Measurements from ENCODE around the gene NRG3. TPM values are rescaled to one million over a fixed set of nuclear protein-coding genes. Genes with fewer than 3 reads are reported as not detected.

Gene NRG3
- total RNA-seq, 2 experiments from 2014 or later, result not detected

DNA sequence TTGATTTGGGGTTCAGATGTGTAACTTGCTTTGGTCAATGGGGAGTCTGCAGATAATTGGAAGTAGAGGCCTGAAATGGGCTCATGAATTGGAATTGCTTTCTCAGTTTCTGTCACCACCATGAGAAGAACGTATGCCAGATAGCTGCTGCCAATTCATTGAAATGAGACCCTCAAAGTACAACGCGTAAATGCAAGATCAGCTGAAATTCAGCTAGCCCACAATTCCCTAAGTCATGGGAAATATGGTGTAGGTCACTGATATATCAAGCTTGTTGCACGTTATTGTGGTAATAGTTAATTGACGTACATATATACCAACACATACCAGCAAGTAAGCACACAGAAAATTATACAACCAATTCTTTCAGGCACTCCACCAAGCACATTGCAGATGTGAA, 520.0 kb downstream of the NRG3 start:
- POLR2A ChIA-PET, result no interaction called here
- Mint-ChIP-seq H3K27ac (no peak overlapping the region), H3K4me3 (no peak overlapping the region), H3K4me1 (no peaks in the 10 kb centered on the region), H3K9me3 (no peaks in the 10 kb centered on the region), H3K36me3 (no peaks in the 10 kb centered on the region), H3K27me3 (no peaks in the 10 kb centered on the region)
- no peak for ATAC-seq (ENCODE audit: low read depth)
- no peak for DNase-seq

DNA sequence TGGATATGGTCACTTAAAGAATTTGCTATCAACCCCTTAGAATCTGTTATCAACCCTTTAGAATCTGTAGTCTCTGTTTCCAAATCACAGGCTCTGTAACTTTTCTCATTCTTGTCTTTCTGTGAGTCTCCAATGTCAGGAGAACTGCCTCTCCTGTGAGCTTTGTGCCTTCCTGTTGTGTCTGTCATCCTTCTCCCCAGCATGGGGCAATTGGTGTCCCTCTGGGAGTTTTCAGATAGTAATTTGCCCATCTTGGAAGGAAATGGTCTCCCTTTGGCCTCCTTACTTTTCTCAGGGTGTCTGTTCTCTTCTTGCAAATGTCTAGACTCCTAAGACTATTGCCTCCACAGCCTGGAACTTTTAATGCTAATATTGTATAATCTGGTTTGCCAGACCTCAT, 521.9 kb downstream of the NRG3 start:
- no peaks in the 10 kb centered on the region for H3K27me3 Mint-ChIP-seq
- POLR2A ChIA-PET, result no interaction called here

DNA sequence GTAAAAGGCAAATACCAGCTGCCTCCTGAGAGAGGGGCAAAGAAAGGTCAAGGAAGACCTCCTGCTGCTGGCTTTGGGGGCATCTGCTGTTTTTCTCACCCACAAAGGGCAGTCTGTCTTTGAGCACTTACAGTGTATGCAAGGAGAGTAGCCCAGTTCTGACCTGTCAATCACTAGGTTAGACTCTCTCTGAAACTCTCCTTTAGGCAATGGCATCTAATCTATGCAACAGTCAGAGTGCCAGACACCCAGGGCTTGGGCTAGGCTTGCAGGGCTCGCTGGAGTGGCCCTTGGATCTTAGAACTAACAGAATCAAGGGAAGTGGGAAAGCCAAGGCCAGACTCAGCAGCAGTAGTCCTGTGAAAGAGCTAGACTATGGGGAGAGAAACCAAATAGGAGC, 522.9 kb downstream of the NRG3 start:
- Mint-ChIP-seq H3K4me3 (no peak overlapping the region), H3K27ac (no peak overlapping the region), H3K9me3 (no peaks in the 10 kb centered on the region), H3K36me3 (no peaks in the 10 kb centered on the region), H3K27me3 (no peaks in the 10 kb centered on the region), H3K4me1 (no peaks in the 10 kb centered on the region)
- DNase-seq, result no peak
- ATAC-seq (ENCODE audit: low read depth), result no peak
- POLR2A ChIA-PET, result no interaction called here

More for the DNA sequence above, 521.9 kb downstream of the NRG3 start:
- Mint-ChIP-seq H3K4me1 (no peaks in the 10 kb centered on the region), H3K27ac (no peak overlapping the region), H3K9me3 (no peaks in the 10 kb centered on the region), H3K4me3 (no peak overlapping the region), H3K36me3 (no peaks in the 10 kb centered on the region)
- ATAC-seq (ENCODE audit: low read depth) (no peak), DNase-seq (no peak)

DNA sequence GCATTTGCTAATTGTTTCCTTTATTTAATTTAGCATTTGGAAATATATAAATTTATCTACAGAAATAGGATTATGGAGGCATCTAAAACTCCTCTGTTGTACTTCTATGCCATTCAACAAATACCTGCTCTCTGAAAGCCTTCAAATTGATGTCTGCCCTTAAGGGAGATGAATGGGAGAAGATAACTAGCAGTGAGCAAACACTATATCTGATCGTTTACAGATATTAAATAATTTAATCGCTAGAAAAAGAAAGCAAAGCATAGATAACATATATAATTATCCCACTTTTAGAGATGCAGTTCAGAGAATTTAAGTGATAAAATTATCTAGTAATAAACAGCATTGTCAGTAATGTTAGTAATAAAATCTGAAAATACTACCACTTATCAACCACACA, 524.9 kb downstream of the NRG3 start:
- POLR2A ChIA-PET, result no interaction called here
- no peak overlapping the region for H3K27ac Mint-ChIP-seq
- no peaks in the 10 kb centered on the region for H3K36me3 Mint-ChIP-seq
- no peaks in the 10 kb centered on the region for H3K4me1 Mint-ChIP-seq
- ATAC-seq (ENCODE audit: low read depth) (no peak), DNase-seq (no peak)
- H3K27me3 Mint-ChIP-seq, result no peaks in the 10 kb centered on the region
- H3K4me3 Mint-ChIP-seq, result no peak overlapping the region
- H3K9me3 Mint-ChIP-seq, result peaks cover under 1% of the 10 kb centered on the region

DNA sequence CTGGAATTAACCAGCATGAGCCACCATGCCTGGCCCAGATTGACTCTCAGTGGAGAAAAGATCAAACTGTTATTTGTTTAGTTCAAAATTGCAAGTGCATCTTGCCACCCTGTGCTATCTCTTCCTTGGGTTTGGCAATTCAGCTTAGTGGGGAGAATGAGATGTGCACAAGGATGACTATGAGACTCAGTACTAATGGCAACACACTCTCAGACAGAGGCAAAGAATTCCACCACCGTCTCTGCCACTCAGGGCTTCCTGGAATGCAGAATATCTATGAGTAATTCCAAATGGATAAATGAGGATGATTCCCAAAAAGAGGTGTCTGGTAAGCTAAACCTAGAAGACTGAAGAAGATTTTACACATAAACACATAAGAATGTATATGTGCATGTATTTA, 525.8 kb downstream of the NRG3 start:
- Mint-ChIP-seq H3K4me1 (no peaks in the 10 kb centered on the region), H3K4me3 (no peak overlapping the region), H3K36me3 (no peaks in the 10 kb centered on the region), H3K27ac (no peak overlapping the region), H3K27me3 (no peaks in the 10 kb centered on the region), H3K9me3 (peaks cover 4% of the 10 kb centered on the region)
- DNase-seq (no peak), ATAC-seq (ENCODE audit: low read depth) (no peak)
- POLR2A ChIA-PET, result no interaction called here

DNA sequence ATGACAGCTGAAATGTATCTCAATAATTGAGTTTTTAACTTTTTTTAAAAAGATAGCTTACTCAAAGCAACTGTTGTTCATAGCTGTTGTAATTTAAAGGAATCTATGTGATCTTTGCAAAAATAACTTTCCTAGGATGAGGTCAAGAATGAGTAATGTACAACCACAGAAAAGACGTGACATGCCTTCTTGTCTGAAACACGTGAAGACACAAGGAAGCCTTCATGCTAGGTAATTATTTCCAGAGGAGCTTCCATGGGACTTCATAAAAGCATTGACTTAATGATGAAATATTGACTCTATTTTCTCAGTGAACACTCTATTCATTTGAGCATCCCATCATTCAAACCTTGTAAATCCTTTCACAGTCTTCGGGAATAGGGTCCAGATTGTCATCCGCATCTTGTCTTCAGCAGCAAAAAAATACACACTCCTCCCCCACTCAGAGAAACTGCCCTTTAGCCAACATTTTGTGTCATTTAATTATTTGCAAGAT, 528.0 kb downstream of the NRG3 start:
- H3K4me1 Mint-ChIP-seq, result no peaks in the 10 kb centered on the region
- POLR2A ChIA-PET, result no interaction called here
- ATAC-seq (ENCODE audit: low read depth), result no peak

DNA sequence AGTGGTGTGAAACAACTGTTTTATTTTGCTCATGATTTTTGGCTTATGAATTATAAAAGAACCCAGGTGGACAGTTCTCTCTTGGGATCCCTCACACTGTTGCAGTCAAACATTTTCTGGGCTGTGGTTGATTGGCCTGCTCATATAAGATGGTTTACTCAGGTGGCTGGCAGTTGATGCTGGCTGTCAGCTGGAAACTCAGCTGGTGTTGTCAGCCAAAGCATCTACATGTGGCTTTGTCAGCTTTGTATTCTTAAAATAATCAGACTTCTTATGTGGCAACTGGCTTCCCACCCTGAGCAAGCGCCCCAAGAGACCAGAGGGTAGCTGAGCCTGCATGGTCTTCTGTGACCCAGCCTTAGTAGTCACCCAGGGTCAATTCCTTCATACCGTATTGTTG, 534.7 kb downstream of the NRG3 start:
- no peak for ATAC-seq (ENCODE audit: low read depth)
- H3K36me3 Mint-ChIP-seq, result no peaks in the 10 kb centered on the region
- H3K9me3 Mint-ChIP-seq, result peaks cover 4% of the 10 kb centered on the region
- H3K4me1 Mint-ChIP-seq, result no peaks in the 10 kb centered on the region
- DNase-seq, result no peak
- H3K27ac Mint-ChIP-seq, result no peak overlapping the region
- POLR2A ChIA-PET, result no interaction called here
- no peak overlapping the region for H3K4me3 Mint-ChIP-seq
- H3K27me3 Mint-ChIP-seq, result no peaks in the 10 kb centered on the region

More for the DNA sequence above, 528.0 kb downstream of the NRG3 start:
- Mint-ChIP-seq H3K27me3 (no peaks in the 10 kb centered on the region), H3K27ac (no peak overlapping the region), H3K36me3 (no peaks in the 10 kb centered on the region), H3K9me3 (peaks cover 4% of the 10 kb centered on the region), H3K4me3 (no peak overlapping the region)
- DNase-seq, result no peak

DNA sequence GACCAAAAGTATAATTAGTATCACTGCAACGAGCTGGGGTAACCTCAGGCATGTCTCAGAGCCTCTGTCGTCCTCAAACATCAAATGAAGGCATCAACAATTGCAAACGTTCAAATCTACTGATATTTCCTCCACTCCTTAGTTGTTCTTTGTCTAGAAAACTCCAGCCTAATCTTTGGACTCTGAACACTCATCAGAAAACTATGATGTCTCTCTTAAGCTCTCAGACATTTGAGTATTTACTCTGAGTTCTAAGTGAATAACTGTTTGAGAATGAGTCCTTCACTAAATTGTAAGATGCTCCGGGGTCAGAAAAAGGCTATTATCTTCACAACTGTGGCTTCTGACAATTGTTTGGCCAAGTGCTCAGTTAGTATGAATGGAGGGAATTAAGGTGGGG, 536.4 kb downstream of the NRG3 start:
- Mint-ChIP-seq H3K9me3 (no peaks in the 10 kb centered on the region), H3K27ac (no peak overlapping the region), H3K36me3 (no peaks in the 10 kb centered on the region), H3K27me3 (no peaks in the 10 kb centered on the region), H3K4me1 (no peaks in the 10 kb centered on the region), H3K4me3 (no peak overlapping the region)
- no peak for ATAC-seq (ENCODE audit: low read depth)
- DNase-seq, result no peak
- POLR2A ChIA-PET, result no interaction called here

DNA sequence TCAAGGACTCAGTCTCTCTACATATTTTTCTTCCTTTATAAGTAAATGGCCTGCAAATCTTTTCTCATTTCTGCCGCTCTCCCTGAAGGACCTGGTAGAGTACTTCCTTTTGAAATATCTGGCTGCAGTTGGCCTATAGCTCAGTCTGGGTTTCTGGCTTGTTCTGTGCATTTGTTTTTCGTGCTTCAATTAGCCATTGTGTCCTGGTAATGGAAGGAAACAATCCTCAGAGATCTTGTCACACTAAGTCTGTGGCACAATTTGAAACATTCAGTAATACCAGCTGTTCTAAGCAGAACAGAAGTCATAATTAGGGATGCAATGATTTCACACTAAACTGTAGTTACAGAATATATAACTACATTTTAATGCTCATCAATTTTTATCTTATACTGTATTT, 545.0 kb downstream of the NRG3 start:
- no peaks in the 10 kb centered on the region for H3K27me3 Mint-ChIP-seq
- no peak for DNase-seq
- no peak for ATAC-seq (ENCODE audit: low read depth)
- POLR2A ChIA-PET, result no interaction called here
- no peak overlapping the region for H3K27ac Mint-ChIP-seq
- no peak overlapping the region for H3K4me3 Mint-ChIP-seq
- no peaks in the 10 kb centered on the region for H3K36me3 Mint-ChIP-seq
- no peaks in the 10 kb centered on the region for H3K4me1 Mint-ChIP-seq
- no peaks in the 10 kb centered on the region for H3K9me3 Mint-ChIP-seq

DNA sequence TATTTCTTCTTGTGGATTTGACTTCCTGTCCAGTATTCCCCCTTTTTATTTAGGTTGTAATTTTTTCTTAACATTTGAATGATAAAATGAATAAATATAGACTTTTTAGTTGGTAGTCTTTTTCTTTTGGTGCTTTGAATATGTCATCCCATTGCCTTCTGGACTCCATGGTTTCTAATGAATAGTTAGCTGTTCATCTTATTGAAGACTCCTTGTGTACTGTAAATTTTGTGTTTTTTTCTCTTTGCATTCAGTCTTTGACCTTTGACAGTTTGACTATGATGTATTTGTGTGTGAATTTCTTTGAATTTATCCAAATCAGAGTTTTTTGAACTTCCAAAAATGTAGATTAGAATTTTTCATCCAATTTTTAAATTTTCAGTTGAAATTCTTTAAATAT, 554.3 kb downstream of the NRG3 start:
- Mint-ChIP-seq H3K4me1 (no peaks in the 10 kb centered on the region), H3K9me3 (peaks cover 6% of the 10 kb centered on the region), H3K36me3 (no peaks in the 10 kb centered on the region), H3K27me3 (no peaks in the 10 kb centered on the region), H3K4me3 (no peak overlapping the region), H3K27ac (no peak overlapping the region)
- POLR2A ChIA-PET, result no interaction called here
- DNase-seq, result no peak
- no peak for ATAC-seq (ENCODE audit: low read depth)

DNA sequence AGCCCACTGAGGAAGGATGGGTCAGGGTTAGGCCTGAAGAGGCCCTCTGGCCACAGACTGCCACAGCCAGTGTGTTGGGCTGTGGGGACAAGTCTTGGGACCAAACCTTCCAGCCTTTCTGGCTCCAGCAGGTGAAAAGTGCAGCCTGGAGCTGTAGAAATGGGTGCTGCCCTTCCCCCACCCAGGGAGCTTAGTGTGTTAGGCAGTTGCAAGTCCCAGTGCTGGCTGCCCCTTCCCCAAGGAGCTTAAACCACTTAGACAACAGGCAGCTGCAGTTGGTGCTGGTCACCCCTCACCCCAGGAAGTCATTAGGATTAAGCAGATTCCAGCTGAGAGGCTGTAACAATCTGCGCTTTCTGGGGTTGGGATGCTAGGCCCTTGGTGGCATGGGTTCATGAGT, 563.3 kb downstream of the NRG3 start:
- Mint-ChIP-seq H3K4me3 (no peak overlapping the region), H3K27ac (no peak overlapping the region), H3K36me3 (no peaks in the 10 kb centered on the region), H3K9me3 (no peaks in the 10 kb centered on the region), H3K4me1 (no peaks in the 10 kb centered on the region), H3K27me3 (no peaks in the 10 kb centered on the region)
- ATAC-seq (ENCODE audit: low read depth) (no peak), DNase-seq (no peak)
- POLR2A ChIA-PET, result no interaction called here

DNA sequence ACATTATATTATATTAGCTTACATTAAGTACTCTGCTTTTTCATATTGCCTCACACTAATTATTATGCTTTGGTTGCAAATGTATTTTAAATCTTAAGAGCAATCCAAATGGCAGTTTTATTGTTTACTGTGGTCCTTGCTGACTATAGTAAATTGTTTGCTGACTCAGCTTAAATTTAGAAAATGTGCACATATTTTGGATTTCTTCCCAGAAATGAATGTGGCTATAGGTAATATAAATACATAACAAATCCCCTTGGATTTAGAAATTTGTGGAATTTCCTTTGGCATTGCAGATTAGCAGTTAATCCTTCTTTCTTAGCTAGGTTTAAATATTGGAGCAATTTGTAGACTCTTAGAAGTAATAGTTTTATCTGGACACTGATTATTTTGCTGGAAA, 565.8 kb downstream of the NRG3 start:
- Mint-ChIP-seq H3K4me1 (no peaks in the 10 kb centered on the region), H3K27ac (no peak overlapping the region)
- ATAC-seq (ENCODE audit: low read depth), result no peak

DNA sequence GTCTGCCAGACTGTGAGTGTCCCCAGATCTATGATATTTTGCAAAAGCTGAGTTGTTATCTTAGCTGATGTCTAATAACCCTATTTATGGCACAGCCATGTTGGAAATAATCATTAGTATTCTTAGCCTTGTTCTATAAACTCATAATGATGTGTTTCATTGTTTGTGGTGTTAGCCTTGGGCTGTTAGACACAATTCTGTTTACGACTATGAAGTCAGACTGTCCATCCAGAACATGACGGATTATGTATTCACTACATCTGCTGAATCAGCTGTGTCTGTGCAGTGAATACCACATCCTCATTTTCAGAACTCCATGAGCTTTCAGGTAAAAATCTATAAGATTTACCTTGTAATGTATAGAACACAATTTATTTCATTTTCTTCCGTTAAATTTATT, 577.1 kb downstream of the NRG3 start:
- H3K4me3 Mint-ChIP-seq, result no peak overlapping the region
- DNase-seq (no peak), ATAC-seq (ENCODE audit: low read depth) (no peak)
- no peaks in the 10 kb centered on the region for H3K27me3 Mint-ChIP-seq
- no peaks in the 10 kb centered on the region for H3K4me1 Mint-ChIP-seq
- no peaks in the 10 kb centered on the region for H3K36me3 Mint-ChIP-seq
- no peaks in the 10 kb centered on the region for H3K9me3 Mint-ChIP-seq
- POLR2A ChIA-PET, result no interaction called here
- H3K27ac Mint-ChIP-seq, result no peak overlapping the region

More for the DNA sequence above, 565.8 kb downstream of the NRG3 start:
- no peak for DNase-seq
- no peak overlapping the region for H3K4me3 Mint-ChIP-seq
- no peaks in the 10 kb centered on the region for H3K36me3 Mint-ChIP-seq
- H3K27me3 Mint-ChIP-seq, result no peaks in the 10 kb centered on the region
- no peaks in the 10 kb centered on the region for H3K9me3 Mint-ChIP-seq
- POLR2A ChIA-PET, result no interaction called here

DNA sequence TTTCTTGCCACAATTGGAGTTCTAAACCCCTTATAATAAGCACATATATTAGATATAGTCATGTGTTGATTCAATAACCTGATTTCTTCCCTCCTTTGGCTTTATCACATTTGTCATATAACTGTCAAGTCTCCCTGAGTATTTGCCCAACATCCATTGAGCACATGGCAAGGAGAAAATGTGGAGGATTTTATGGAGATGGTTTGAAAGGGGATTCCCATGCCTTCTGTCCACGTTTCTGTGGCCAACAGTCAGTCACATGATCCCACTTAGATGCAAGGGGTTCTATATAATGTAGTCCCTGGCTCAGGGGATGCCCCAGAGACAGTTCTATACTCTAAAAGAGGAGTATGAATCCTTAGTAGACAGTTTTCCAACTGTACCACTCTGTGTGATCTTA, 577.7 kb downstream of the NRG3 start:
- DNase-seq (no peak), ATAC-seq (ENCODE audit: low read depth) (no peak)
- no peak overlapping the region for H3K27ac Mint-ChIP-seq
- H3K4me1 Mint-ChIP-seq, result no peaks in the 10 kb centered on the region
- H3K4me3 Mint-ChIP-seq, result no peak overlapping the region
- POLR2A ChIA-PET, result no interaction called here
- H3K36me3 Mint-ChIP-seq, result no peaks in the 10 kb centered on the region
- H3K9me3 Mint-ChIP-seq, result no peaks in the 10 kb centered on the region
- no peaks in the 10 kb centered on the region for H3K27me3 Mint-ChIP-seq

DNA sequence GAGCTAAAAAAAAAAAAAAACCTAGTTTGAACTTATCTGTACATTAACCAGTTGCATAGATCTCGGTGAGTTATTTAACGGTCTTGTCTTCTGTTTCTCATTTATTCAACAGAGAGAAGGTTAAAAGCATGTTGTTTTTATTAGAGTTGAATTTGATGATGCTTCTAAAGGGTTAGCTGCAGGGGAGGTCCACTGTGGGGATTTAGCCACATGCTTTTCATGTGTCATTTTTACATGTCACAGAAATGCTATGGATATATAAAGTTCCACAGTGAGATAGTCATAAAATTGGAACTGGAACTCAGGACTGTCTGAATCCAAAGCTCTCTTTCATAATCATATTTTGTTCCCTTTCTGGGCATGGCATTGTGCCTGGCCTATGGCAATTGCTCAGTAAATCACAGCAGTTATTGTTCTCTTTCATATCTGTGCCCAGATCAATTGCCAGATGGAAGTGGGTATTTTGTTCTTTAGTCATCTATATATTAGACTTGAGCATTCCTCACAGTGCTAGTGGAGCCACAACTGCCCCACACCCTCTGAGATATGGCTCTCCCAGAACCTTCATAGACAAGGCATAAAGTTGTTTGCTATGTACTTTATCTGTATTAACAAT, 578.8 kb downstream of the NRG3 start:
- Mint-ChIP-seq H3K27me3 (no peaks in the 10 kb centered on the region), H3K4me3 (no peak overlapping the region), H3K27ac (no peak overlapping the region), H3K36me3 (no peaks in the 10 kb centered on the region), H3K9me3 (no peaks in the 10 kb centered on the region), H3K4me1 (no peaks in the 10 kb centered on the region)
- DNase-seq, result no peak
- no peak for ATAC-seq (ENCODE audit: low read depth)
- POLR2A ChIA-PET, result no interaction called here

All from activated naive CD8-positive, alpha-beta T cell treated with anti-CD3 and anti-CD28 coated beads, Interleukin-2, amount 10 ng/mL, durations not matched to agents 7 days and 5 days (primary cell).